ENCODE data around the gene MAN1C1. TPM values are rescaled to one million over a fixed set of nuclear protein-coding genes. Genes with fewer than 3 reads are reported as not detected.

The MAN1C1 gene
- total RNA-seq, 1 experiment from 2014 or later = 9.3 TPM

GRCh38 chr1:25714372-25714931 lies 97.9 kb downstream of the MAN1C1 start:
- no peak overlapping the region for H2AK5ac ChIP-seq (ENCODE audit: insufficient read length, low read length)
- Mint-ChIP-seq H3K36me3 (ENCODE audit: insufficient read depth in 1 of 3, low read depth in 3 of 3) (no peaks in the 10 kb centered on the region), H3K4me1 (peaks cover 16 to 17% of the 10 kb centered on the region in 2 experiments), H3K27ac (no peak overlapping the region; a peak in 1 of 7 replicates), H3K4me3 (no peak overlapping the region), H3K27me3 (ENCODE audit: low read depth) (no peaks in the 10 kb centered on the region), H3K9me3 (no peaks in the 10 kb centered on the region)
- no CpG with 5 or more reads among the region's 2 CpGs for WGBS (ENCODE audit: extremely low coverage, insufficient read length, low lambda C conversion rate)
- no peak overlapping the region for H3K56ac ChIP-seq (ENCODE audit: insufficient read length, low read depth, low read length)
- H3K27me3 ChIP-seq (ENCODE audit: insufficient read depth, low read length) = no peaks in the 10 kb centered on the region
- H2BK120ac ChIP-seq (ENCODE audit: low read depth, low read length, poor library complexity, severe bottlenecking) = no peak overlapping the region
- H2BK15ac ChIP-seq (ENCODE audit: low read depth, low read length) = no peak overlapping the region
- no peaks in the 10 kb centered on the region for H4K20me1 ChIP-seq (ENCODE audit: control insufficient read depth, insufficient read depth, insufficient read length)
- no peak overlapping the region for H3K18ac ChIP-seq (ENCODE audit: insufficient read length, low read depth, low read length)
- H3K79me1 ChIP-seq (ENCODE audit: insufficient read depth, low read depth, low read length, poor library complexity, severe bottlenecking) = no peaks in the 10 kb centered on the region
- H3K4me1 ChIP-seq (ENCODE audit: insufficient read depth, low read length) = no peaks in the 10 kb centered on the region
- TF ChIP-seq CTCF (conservative IDR thresholded peaks at IDR 0.05) = no peak
- H4K5ac ChIP-seq (ENCODE audit: insufficient read length, low read depth, low read length) = no peak overlapping the region
- H3K9ac ChIP-seq (ENCODE audit: extremely low read depth, insufficient read length, low read length) = no peak overlapping the region
- no peak overlapping the region for H3K23ac ChIP-seq (ENCODE audit: insufficient read length, low read depth, low read length)
- DNase-seq = no peak
- H3K4ac ChIP-seq (ENCODE audit: low read depth, low read length) = no peak overlapping the region
- no peak overlapping the region for H3K14ac ChIP-seq (ENCODE audit: insufficient read depth, low read length)
- no peak overlapping the region for H3K4me2 ChIP-seq (ENCODE audit: insufficient read depth, insufficient read length, low read length)
- no peak overlapping the region for H4K91ac ChIP-seq (ENCODE audit: insufficient read length, low read depth, low read length)
- no peak overlapping the region for H3K27ac ChIP-seq (ENCODE audit: insufficient read length, low read depth, low read length)
- no peak overlapping the region for H2BK5ac ChIP-seq (ENCODE audit: insufficient read length, low read length)
- H2BK20ac ChIP-seq (ENCODE audit: low read depth, low read length, poor library complexity, severe bottlenecking) = no peak overlapping the region
- no peaks in the 10 kb centered on the region for H3K79me2 ChIP-seq (ENCODE audit: insufficient read depth, low read length)
- H3K9me3 ChIP-seq (ENCODE audit: control insufficient read depth, low read depth, low read length) = no peaks in the 10 kb centered on the region
- H2AFZ ChIP-seq (ENCODE audit: low read length) = no peak overlapping the region
- H4K8ac ChIP-seq (replicated peaks; ENCODE audit: insufficient read length, low read depth, low read length) = no peak overlapping the region
- H3T11ph ChIP-seq (ENCODE audit: low read length) = no peak overlapping the region
- no peaks in the 10 kb centered on the region for H3K23me2 ChIP-seq (ENCODE audit: insufficient read length, low read depth, low read length, poor library complexity, severe bottlenecking)
- no peak overlapping the region for H2BK12ac ChIP-seq (ENCODE audit: insufficient read length, low read depth, low read length)
